Measurements from ENCODE around the gene PROS1.
"Not testable (repeated sequence)": the region's sequence is repeated elsewhere in the genome, so short reads cannot be mapped to it uniquely, and the experiment has no call there.

Gene PROS1

GRCh38 chr3:93965106-93965505 lies 8.6 kb downstream of the PROS1 start:
- DNase-seq = not testable (repeated sequence)

GRCh38 chr3:93962798-93963197 lies 10.9 kb downstream of the PROS1 start:
- DNase-seq = no peak

GRCh38 chr3:93961489-93961888 lies 12.2 kb downstream of the PROS1 start:
- DNase-seq = no peak

- no peak for DNase-seq
Measured at GRCh38 chr3:93961026-93961425, 12.7 kb downstream of the PROS1 start.

- DNase-seq = not testable (repeated sequence)
Measured at GRCh38 chr3:93949958-93950357, 23.7 kb downstream of the PROS1 start.

GRCh38 chr3:93937485-93937884 lies 36.2 kb downstream of the PROS1 start:
- not testable (repeated sequence) for DNase-seq

- no peak for DNase-seq
Measured at GRCh38 chr3:93936549-93936948, 37.1 kb downstream of the PROS1 start.

GRCh38 chr3:93934366-93935046 lies 39.2 kb downstream of the PROS1 start:
- DNase-seq = no peak

GRCh38 chr3:93931597-93932229 lies 42.0 kb downstream of the PROS1 start:
- DNase-seq = no peak

- no peak for DNase-seq
Measured at GRCh38 chr3:93930041-93930440, 43.7 kb downstream of the PROS1 start.

- DNase-seq = no peak
Measured at GRCh38 chr3:93926789-93927188, 46.9 kb downstream of the PROS1 start.

- no peak for DNase-seq
Measured at GRCh38 chr3:93924491-93924890, 49.2 kb downstream of the PROS1 start.

GRCh38 chr3:93923006-93923405 lies 50.7 kb downstream of the PROS1 start:
- DNase-seq = no peak

GRCh38 chr3:93917546-93918029 lies 56.1 kb downstream of the PROS1 start:
- DNase-seq = not testable (repeated sequence)

- not testable (repeated sequence) for DNase-seq
Measured at GRCh38 chr3:93913623-93914022, 60.1 kb downstream of the PROS1 start.

- DNase-seq = no peak
Measured at GRCh38 chr3:93911206-93911605, 62.5 kb downstream of the PROS1 start.

GRCh38 chr3:93910097-93910496 lies 63.6 kb downstream of the PROS1 start:
- no peak for DNase-seq

- DNase-seq = no peak
Measured at GRCh38 chr3:93907132-93907531, 66.6 kb downstream of the PROS1 start.

GRCh38 chr3:93906245-93906644 lies 67.5 kb downstream of the PROS1 start:
- DNase-seq = no peak

- no peak for DNase-seq
Measured at GRCh38 chr3:93904568-93904967, 69.1 kb downstream of the PROS1 start.

GRCh38 chr3:93878250-93879017 lies 95.3 kb downstream of the PROS1 start:
- DNase-seq = not testable (repeated sequence)

GRCh38 chr3:93877427-93877826 lies 96.3 kb downstream of the PROS1 start:
- not testable (repeated sequence) for DNase-seq

GRCh38 chr3:93873412-93873811 lies 100.3 kb downstream of the PROS1 start:
- not testable (repeated sequence) for DNase-seq

- DNase-seq = no peak
Measured at GRCh38 chr3:93867425-93867824, 106.3 kb downstream of the PROS1 start.

Measured in CD4-positive, alpha-beta T cell treated with Interleukin-1 beta for 1 hour (primary cell).